Transverse colon (tissue), 3 donors: Measurements from ENCODE around the gene SASH1.

Source experiments
- EP300 ChIP-seq: sonication (generic); formaldehyde crosslinking; IDR thresholded peaks from one replicate; pipeline ENCODE4 v1.6.1; 2017; ENCODE audit warnings: antibody characterized with exemption, low read depth
- POLR2A ChIP-seq: fragments of 450-650 bp; IDR thresholded peaks from one replicate; pipeline ENCODE4 v1.6.1; 2016; ENCODE audit warnings: antibody characterized with exemption, mild to moderate bottlenecking, moderate library complexity
- TF ChIP-seq, protein P1 (sequence below), 5 experiments: fragments of 200-600 bp in 3 of 5; fragments of 450-650 bp in 2 of 5; sonication (generic) in 3 of 5; IDR thresholded peaks; 1 replicate in 2 of 5; 2 replicates in 3 of 5; pipeline ENCODE4 v1.5.1; 2016 to 2017; ENCODE audit warnings: antibody characterized with exemption in 5 of 5, inconsistent platforms in 3 of 5, mild to moderate bottlenecking in 2 of 5, moderate library complexity in 1 of 5

DNA sequence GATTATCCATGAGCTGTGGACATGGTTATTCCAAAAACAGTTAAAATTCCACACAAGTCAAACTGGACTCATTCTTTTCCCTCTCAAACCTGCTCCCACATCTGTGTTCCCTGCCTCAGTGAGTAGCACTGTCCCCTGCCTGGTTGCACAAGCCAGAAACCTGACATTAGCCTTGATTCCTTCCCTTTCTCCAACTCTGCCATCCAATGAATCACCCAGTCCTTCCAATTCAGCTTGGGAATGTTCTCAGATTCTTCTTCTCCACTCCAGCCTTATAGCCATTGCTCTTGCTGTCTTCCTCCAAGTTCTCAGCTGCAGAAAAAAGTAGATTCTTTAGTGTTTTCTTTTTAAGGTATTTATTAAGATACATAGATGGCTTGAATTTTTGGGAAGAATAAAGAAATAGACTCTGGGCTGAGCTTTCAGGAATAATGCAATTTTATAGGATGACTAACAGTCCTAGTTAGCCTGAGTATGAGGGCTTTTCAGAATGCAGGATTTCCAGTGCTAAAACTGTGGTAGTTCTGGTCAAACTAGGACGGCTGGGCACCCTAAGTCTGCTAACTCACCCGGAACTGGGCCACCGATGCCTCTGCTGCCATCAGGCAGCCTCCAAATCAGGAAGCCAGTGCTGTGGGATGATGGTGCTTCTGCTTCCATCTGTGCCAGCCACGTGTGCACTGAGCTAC is 18.2 kb upstream of the SASH1 start:
- TF ChIP-seq POLR2A: no peak
- TF ChIP-seq, protein P1, sequence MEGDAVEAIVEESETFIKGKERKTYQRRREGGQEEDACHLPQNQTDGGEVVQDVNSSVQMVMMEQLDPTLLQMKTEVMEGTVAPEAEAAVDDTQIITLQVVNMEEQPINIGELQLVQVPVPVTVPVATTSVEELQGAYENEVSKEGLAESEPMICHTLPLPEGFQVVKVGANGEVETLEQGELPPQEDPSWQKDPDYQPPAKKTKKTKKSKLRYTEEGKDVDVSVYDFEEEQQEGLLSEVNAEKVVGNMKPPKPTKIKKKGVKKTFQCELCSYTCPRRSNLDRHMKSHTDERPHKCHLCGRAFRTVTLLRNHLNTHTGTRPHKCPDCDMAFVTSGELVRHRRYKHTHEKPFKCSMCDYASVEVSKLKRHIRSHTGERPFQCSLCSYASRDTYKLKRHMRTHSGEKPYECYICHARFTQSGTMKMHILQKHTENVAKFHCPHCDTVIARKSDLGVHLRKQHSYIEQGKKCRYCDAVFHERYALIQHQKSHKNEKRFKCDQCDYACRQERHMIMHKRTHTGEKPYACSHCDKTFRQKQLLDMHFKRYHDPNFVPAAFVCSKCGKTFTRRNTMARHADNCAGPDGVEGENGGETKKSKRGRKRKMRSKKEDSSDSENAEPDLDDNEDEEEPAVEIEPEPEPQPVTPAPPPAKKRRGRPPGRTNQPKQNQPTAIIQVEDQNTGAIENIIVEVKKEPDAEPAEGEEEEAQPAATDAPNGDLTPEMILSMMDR (IDR thresholded peaks at IDR 0.05): no peak
- TF ChIP-seq EP300: no peak
